ENCODE results near the gene GNG4. TPM values are rescaled to one million over a fixed set of nuclear protein-coding genes. Genes with fewer than 3 reads are reported as not detected.
"Not testable (repeated sequence)": the region's sequence is repeated elsewhere in the genome, so short reads cannot be mapped to it uniquely, and the experiment has no call there.

GNG4 gene
- total and polyA plus RNA-seq, 2 donors (not counting 1 experiment from before 2014, with no cell fraction given), result 0.52 TPM; not detected in 1

DNA sequence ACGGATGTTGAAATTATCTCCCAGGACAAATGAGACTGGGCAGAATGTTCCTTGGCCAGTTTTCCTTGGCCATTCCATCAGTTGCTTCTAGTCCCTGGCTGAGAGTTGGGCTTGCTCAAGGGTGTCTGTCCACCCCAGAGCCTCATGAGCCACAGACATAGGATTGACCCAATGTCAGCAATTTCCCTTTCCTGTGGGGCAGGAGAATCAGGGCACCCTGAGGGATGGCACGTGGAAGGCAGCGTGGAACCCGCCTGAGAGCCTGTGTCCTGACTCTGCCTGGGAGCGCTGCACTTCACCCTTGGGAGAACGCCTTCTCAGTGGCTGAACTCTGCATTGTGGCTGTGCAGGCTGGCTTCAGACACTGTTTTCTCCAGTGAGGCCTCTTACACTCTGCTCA lies 74.0 kb downstream of the GNG4 start:
- no peak for TF ChIP-seq EZH2 (IDR thresholded peaks at IDR 0.05; ENCODE audit: borderline replicate concordance, insufficient read depth, low read depth, low read length, poor library complexity, severe bottlenecking)
- TF ChIP-seq, protein P1, sequence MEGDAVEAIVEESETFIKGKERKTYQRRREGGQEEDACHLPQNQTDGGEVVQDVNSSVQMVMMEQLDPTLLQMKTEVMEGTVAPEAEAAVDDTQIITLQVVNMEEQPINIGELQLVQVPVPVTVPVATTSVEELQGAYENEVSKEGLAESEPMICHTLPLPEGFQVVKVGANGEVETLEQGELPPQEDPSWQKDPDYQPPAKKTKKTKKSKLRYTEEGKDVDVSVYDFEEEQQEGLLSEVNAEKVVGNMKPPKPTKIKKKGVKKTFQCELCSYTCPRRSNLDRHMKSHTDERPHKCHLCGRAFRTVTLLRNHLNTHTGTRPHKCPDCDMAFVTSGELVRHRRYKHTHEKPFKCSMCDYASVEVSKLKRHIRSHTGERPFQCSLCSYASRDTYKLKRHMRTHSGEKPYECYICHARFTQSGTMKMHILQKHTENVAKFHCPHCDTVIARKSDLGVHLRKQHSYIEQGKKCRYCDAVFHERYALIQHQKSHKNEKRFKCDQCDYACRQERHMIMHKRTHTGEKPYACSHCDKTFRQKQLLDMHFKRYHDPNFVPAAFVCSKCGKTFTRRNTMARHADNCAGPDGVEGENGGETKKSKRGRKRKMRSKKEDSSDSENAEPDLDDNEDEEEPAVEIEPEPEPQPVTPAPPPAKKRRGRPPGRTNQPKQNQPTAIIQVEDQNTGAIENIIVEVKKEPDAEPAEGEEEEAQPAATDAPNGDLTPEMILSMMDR (IDR thresholded peaks at IDR 0.05), result no peak
- no peak overlapping the region for H3K27ac Mint-ChIP-seq
- CTCF ChIA-PET, result no interaction called here
- peaks cover 4% of the 10 kb centered on the region for H3K9me3 Mint-ChIP-seq (ENCODE audit: insufficient read depth)
- Histone ChIP-seq H3K4me1 (ENCODE audit: control insufficient read depth in 2 of 2, insufficient read depth in 2 of 2, low read length in 2 of 2) (no peaks in the 10 kb centered on the region), H3K79me2 (ENCODE audit: control insufficient read depth, insufficient read depth, low read length) (no peaks in the 10 kb centered on the region), H3K4me3 (ENCODE audit: control extremely low read depth in 1 of 5, extremely low read depth in 1 of 5, insufficient read depth in 1 of 5, low read depth in 2 of 5, low read length in 4 of 5) (no peak overlapping the region), H3K4me2 (replicated peaks; ENCODE audit: low read depth, low read length, poor library complexity, severe bottlenecking) (no peak overlapping the region), H3K36me3 (replicated peaks in 1 of 2; ENCODE audit: control extremely low read depth in 1 of 2, control insufficient read depth in 1 of 2, extremely low read depth in 1 of 2, insufficient read depth in 2 of 2, low read length in 1 of 2) (no peaks in the 10 kb centered on the region), H3K9ac (ENCODE audit: low read length) (no peak overlapping the region), H2AFZ (ENCODE audit: insufficient read depth, low read depth, low read length, poor library complexity, severe bottlenecking) (no peak overlapping the region), H3K9me3 (ENCODE audit: control extremely low read depth in 1 of 3, control insufficient read depth in 2 of 3, insufficient read depth in 1 of 3, low read length in 2 of 3) (peaks cover 0 to 1% (median 0%) of the 10 kb centered on the region in 3 donors), H4K20me1 (ENCODE audit: control insufficient read depth, insufficient read depth, low read length, poor library complexity, severe bottlenecking) (no peaks in the 10 kb centered on the region), H3K27ac (ENCODE audit: low read length in 2 of 2) (no peak overlapping the region), H3K27me3 (replicated peaks in 1 of 4; ENCODE audit: control extremely low read depth in 1 of 4, control insufficient read depth in 3 of 4, insufficient read depth in 4 of 4, low read length in 3 of 4) (no peaks in the 10 kb centered on the region)
- POLR2A ChIA-PET, result interaction anchor here (0.7 kb wide), 1 partner anchor 410 kb away, joined by 8 read pairs; no protein-coding TSS in a partner anchor
- H3K4me3 Mint-ChIP-seq, result no peak overlapping the region
- peaks cover 8% of the 10 kb centered on the region for H3K27me3 Mint-ChIP-seq
- no peak for DNase-seq
- H3K4me1 Mint-ChIP-seq, result no peaks in the 10 kb centered on the region
- no peak for ATAC-seq (ENCODE audit: low read depth)
- WGBS (ENCODE audit: insufficient coverage), result 92% methylated on average over 6 of the region's 6 CpGs
- intact Hi-C loops (cut with micrococcal nuclease), result no loop called here

DNA sequence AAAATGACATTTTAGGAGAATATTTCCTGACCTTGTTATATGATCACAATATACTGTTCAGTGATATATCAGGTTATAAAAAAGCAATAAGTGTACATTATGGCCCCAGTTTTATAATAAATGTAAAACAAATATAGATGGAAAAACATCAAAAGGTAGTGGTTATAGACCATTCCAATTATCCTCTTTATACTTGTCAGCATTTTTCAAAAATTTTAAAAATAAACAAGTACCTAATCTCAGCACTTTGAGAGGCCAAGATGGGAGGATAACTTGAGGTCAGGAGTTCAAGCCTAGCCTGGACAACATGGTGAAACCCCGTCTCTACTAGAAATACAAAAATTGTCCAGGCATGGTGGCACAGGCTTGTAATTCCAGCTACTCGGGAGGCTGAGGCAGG lies 75.7 kb downstream of the GNG4 start:
- Histone ChIP-seq H3K4me2 (replicated peaks; ENCODE audit: low read depth, low read length, poor library complexity, severe bottlenecking) (no peak overlapping the region), H3K9me3 (ENCODE audit: control extremely low read depth in 1 of 3, control insufficient read depth in 2 of 3, insufficient read depth in 1 of 3, low read length in 2 of 3) (no peaks in the 10 kb centered on the region), H3K36me3 (replicated peaks in 1 of 2; ENCODE audit: control extremely low read depth in 1 of 2, control insufficient read depth in 1 of 2, extremely low read depth in 1 of 2, insufficient read depth in 2 of 2, low read length in 1 of 2) (no peaks in the 10 kb centered on the region), H3K79me2 (ENCODE audit: control insufficient read depth, insufficient read depth, low read length) (no peaks in the 10 kb centered on the region), H3K4me1 (ENCODE audit: control insufficient read depth in 2 of 2, insufficient read depth in 2 of 2, low read length in 2 of 2) (no peaks in the 10 kb centered on the region), H3K27ac (ENCODE audit: low read length in 2 of 2) (no peak overlapping the region), H3K4me3 (ENCODE audit: control extremely low read depth in 1 of 5, extremely low read depth in 1 of 5, insufficient read depth in 1 of 5, low read depth in 2 of 5, low read length in 4 of 5) (no peak overlapping the region), H4K20me1 (ENCODE audit: control insufficient read depth, insufficient read depth, low read length, poor library complexity, severe bottlenecking) (no peaks in the 10 kb centered on the region), H3K9ac (ENCODE audit: low read length) (no peak overlapping the region), H3K27me3 (replicated peaks in 1 of 4; ENCODE audit: control extremely low read depth in 1 of 4, control insufficient read depth in 3 of 4, insufficient read depth in 4 of 4, low read length in 3 of 4) (no peaks in the 10 kb centered on the region), H2AFZ (ENCODE audit: insufficient read depth, low read depth, low read length, poor library complexity, severe bottlenecking) (no peak overlapping the region)
- Mint-ChIP-seq H3K9me3 (ENCODE audit: insufficient read depth) (peaks cover 4% of the 10 kb centered on the region), H3K4me1 (no peaks in the 10 kb centered on the region), H3K27me3 (peaks cover 8% of the 10 kb centered on the region), H3K27ac (no peak overlapping the region), H3K4me3 (no peak overlapping the region)
- ChIA-PET CTCF (no interaction called here), POLR2A (no interaction called here)
- intact Hi-C loops (cut with micrococcal nuclease), result no loop called here
- 100% methylated on average over 2 of the region's 2 CpGs for WGBS (ENCODE audit: insufficient coverage)
- ATAC-seq (ENCODE audit: low read depth) (no peak), DNase-seq (no peak)
- TF ChIP-seq, protein P1 (IDR thresholded peaks at IDR 0.05), result no peak
- no peak for TF ChIP-seq EZH2 (IDR thresholded peaks at IDR 0.05; ENCODE audit: borderline replicate concordance, insufficient read depth, low read depth, low read length, poor library complexity, severe bottlenecking)

DNA sequence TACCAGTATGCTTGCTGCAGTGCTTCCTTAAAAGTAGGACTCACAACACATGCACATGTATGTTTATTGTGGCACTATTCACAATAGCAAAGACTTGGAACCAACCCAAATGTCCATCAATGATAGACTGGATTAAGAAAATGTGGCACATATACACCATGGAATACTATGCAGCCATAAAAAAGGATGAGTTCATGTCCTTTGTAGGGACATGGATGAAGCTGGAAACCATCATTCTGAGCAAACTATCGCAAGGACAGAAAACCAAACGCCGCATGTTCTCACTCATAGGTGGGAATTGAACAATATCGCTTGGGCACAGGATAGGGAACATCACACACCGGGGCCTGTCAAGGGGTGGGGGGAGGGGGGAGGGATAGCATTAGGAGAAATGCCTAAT lies 76.6 kb downstream of the GNG4 start:
- CTCF ChIA-PET, result not testable (repeated sequence)

More for the DNA sequence above, 76.6 kb downstream of the GNG4 start:
- intact Hi-C loops (cut with micrococcal nuclease); H3K27ac ChIP-seq (ENCODE audit: low read length in 2 of 2); H3K27me3 ChIP-seq (replicated peaks in 1 of 4; ENCODE audit: control extremely low read depth in 1 of 4, control insufficient read depth in 3 of 4, insufficient read depth in 4 of 4, low read length in 3 of 4); ATAC-seq (ENCODE audit: low read depth); H4K20me1 ChIP-seq (ENCODE audit: control insufficient read depth, insufficient read depth, low read length, poor library complexity, severe bottlenecking); H3K36me3 ChIP-seq (replicated peaks in 1 of 2; ENCODE audit: control extremely low read depth in 1 of 2, control insufficient read depth in 1 of 2, extremely low read depth in 1 of 2, insufficient read depth in 2 of 2, low read length in 1 of 2); H3K9me3 ChIP-seq (ENCODE audit: control extremely low read depth in 1 of 3, control insufficient read depth in 2 of 3, insufficient read depth in 1 of 3, low read length in 2 of 3); H3K9ac ChIP-seq (ENCODE audit: low read length); H3K79me2 ChIP-seq (ENCODE audit: control insufficient read depth, insufficient read depth, low read length); H2AFZ ChIP-seq (ENCODE audit: insufficient read depth, low read depth, low read length, poor library complexity, severe bottlenecking); H3K27me3 Mint-ChIP-seq; H3K4me3 ChIP-seq (ENCODE audit: control extremely low read depth in 1 of 5, extremely low read depth in 1 of 5, insufficient read depth in 1 of 5, low read depth in 2 of 5, low read length in 4 of 5); H3K27ac Mint-ChIP-seq; H3K4me1 Mint-ChIP-seq; H3K4me1 ChIP-seq (ENCODE audit: control insufficient read depth in 2 of 2, insufficient read depth in 2 of 2, low read length in 2 of 2); H3K4me2 ChIP-seq (replicated peaks; ENCODE audit: low read depth, low read length, poor library complexity, severe bottlenecking); DNase-seq; H3K9me3 Mint-ChIP-seq (ENCODE audit: insufficient read depth); H3K4me3 Mint-ChIP-seq; POLR2A ChIA-PET: not testable (repeated sequence)
- WGBS (ENCODE audit: insufficient coverage), result 96% methylated on average over 4 of the region's 5 CpGs

Data from B cell (primary cell).